Left renal pelvis (tissue), 4 donors: ENCODE results near the gene KRT4. TPM values are rescaled to one million over a fixed set of nuclear protein-coding genes. Genes with fewer than 3 reads are reported as not detected.

Experiments used
- DNase-seq, 4 donors: peaks; one replicate each; pipeline ENCODE4 v3.0.0-alpha.2; 2013; ENCODE audit warnings: low read depth in 4 of 4, low spot score in 3 of 4
- polyA plus RNA-seq, 4 donors: library from polyadenylated mRNA; unstranded; fragments of 120-200 nt; gene quantifications; one replicate each; pipeline ENCODE4 v1.2.1, GENCODE V29; 2013; ENCODE audit not compliant: insufficient read length in 4 of 4

The KRT4 gene
- polyA plus RNA-seq, 4 donors = 0.17 to 2.7 (median 0.65) TPM

GRCh38 chr12:52809166-52809565 is 4.8 kb downstream of the KRT4 start:
- no peak for DNase-seq

- no peak for DNase-seq
Observed at GRCh38 chr12:52808573-52809160, 5.2 kb downstream of the KRT4 start.

GRCh38 chr12:52807544-52808470 is 6.1 kb downstream of the KRT4 start:
- DNase-seq = no peak

- no peak for DNase-seq
Observed at GRCh38 chr12:52806821-52807543, 6.9 kb downstream of the KRT4 start.

- DNase-seq = no peak
Observed at GRCh38 chr12:52806169-52806811, 7.6 kb downstream of the KRT4 start.

- DNase-seq = no peak
Observed at GRCh38 chr12:52805739-52806138, 8.2 kb downstream of the KRT4 start.

- DNase-seq = no peak
Observed at GRCh38 chr12:52805000-52805399, 8.9 kb downstream of the KRT4 start.

GRCh38 chr12:52802442-52802841 is 11.5 kb downstream of the KRT4 start:
- no peak for DNase-seq

GRCh38 chr12:52801773-52802172 is 12.1 kb downstream of the KRT4 start:
- no peak for DNase-seq

GRCh38 chr12:52800259-52800917 is 13.5 kb downstream of the KRT4 start:
- no peak for DNase-seq

GRCh38 chr12:52799505-52800211 is 14.3 kb downstream of the KRT4 start:
- DNase-seq = no peak

GRCh38 chr12:52798671-52799504 is 15.0 kb downstream of the KRT4 start:
- no peak for DNase-seq

- no peak for DNase-seq
Observed at GRCh38 chr12:52798003-52798670, 15.8 kb downstream of the KRT4 start.

GRCh38 chr12:52797529-52797894 is 16.4 kb downstream of the KRT4 start:
- no peak for DNase-seq

- no peak for DNase-seq
Observed at GRCh38 chr12:52796839-52797528, 16.9 kb downstream of the KRT4 start.

GRCh38 chr12:52796429-52796794 is 17.5 kb downstream of the KRT4 start:
- DNase-seq = no peak

- DNase-seq = no peak
Observed at GRCh38 chr12:52795694-52796428, 18.1 kb downstream of the KRT4 start, which contains the start of gene KRT3. Gene KRT3 (minus strand): TSS chr12:52796117. CDS start chr12:52796042, 75 bp downstream.
